ENCODE results near the gene MTA2. TPM values are rescaled to one million over a fixed set of nuclear protein-coding genes. Genes with fewer than 3 reads are reported as not detected.

The MTA2 gene
- total and polyA plus RNA-seq, 10 of the 15 experiments (the other 5 are each of a cell fraction or from before 2014, with no cell fraction given): 6.7 to 201 (median 113) TPM

- no TSS peak for BruUV-seq (replicated peaks)
- 0 out of 2 replicates have a peak overlapping the region, but pooled peaks have one; percentile 56 for H3K27ac ChIP-seq (ENCODE audit: control insufficient read depth, insufficient read depth)
- in situ Hi-C loops (cut with MboI): loop anchor here (10.0 kb wide), 1 partner anchor 129 kb away; no protein-coding TSS in a partner anchor
- DNase-seq (ENCODE audit: low read depth, low spot score): no peak
- H2AFZ ChIP-seq (ENCODE audit: control insufficient read depth, low read depth, low read length): no peak overlapping the region
- TF ChIP-seq SMARCA5 (IDR thresholded peaks at IDR 0.05): no peak
- TF ChIP-seq MYC (IDR thresholded peaks at IDR 0.05; ENCODE audit: insufficient read depth, insufficient read length, insufficient replicate concordance, low read length, severe bottlenecking): no peak
- no peak for TF ChIP-seq CEBPB (IDR thresholded peaks at IDR 0.05; ENCODE audit: borderline replicate concordance in 1 of 2, low read depth in 2 of 2, low read length in 2 of 2)
- TF ChIP-seq SIX5 (IDR thresholded peaks at IDR 0.05; ENCODE audit: low read depth, low read length, severe bottlenecking): no peak
- TF ChIP-seq PML (IDR thresholded peaks at IDR 0.05; ENCODE audit: low read length): no peak
- no peak for TF ChIP-seq NBN (IDR thresholded peaks at IDR 0.05)
- no peak for TF ChIP-seq SMAD1 (IDR thresholded peaks at IDR 0.05; ENCODE audit: low read depth, partially characterized antibody)
- TF ChIP-seq STAT1 (conservative IDR thresholded peaks at IDR 0.05): no peak
- TF ChIP-seq CHD4 (IDR thresholded peaks at IDR 0.05): no peak
- no peak for TF ChIP-seq NFYB (IDR thresholded peaks at IDR 0.05; ENCODE audit: insufficient read depth, low read depth, low read length)
- no peak for TF ChIP-seq ETV6 (conservative IDR thresholded peaks at IDR 0.05 in 1 of 2, IDR thresholded peaks at IDR 0.05 in 1 of 2; ENCODE audit: borderline replicate concordance in 1 of 2, low read depth in 1 of 2)
- TF ChIP-seq CEBPZ (IDR thresholded peaks at IDR 0.05; ENCODE audit: low read depth, low read length): no peak
- H3K36me3 ChIP-seq (ENCODE audit: control insufficient read depth in 2 of 2, insufficient read depth in 2 of 2, low read length in 1 of 2): peaks cover 0 to 3% of the 10 kb centered on the region in 2 experiments; a peak in 2 of 4 replicates
- no peak for FAIRE-seq
- H3K4me3 ChIP-seq: no peak overlapping the region
- 95% methylated on average over 8 of the region's 8 CpGs for WGBS (ENCODE audit: insufficient coverage, insufficient replicate concordance, low lambda C conversion rate, missing lambda C conversion rate)
- H3K27me3 ChIP-seq (replicated peaks in 1 of 2; ENCODE audit: control insufficient read depth in 2 of 2, insufficient read depth in 2 of 2, low read length in 1 of 2): no peaks in the 10 kb centered on the region
- intact Hi-C loops (cut with micrococcal nuclease; ENCODE audit: unreplicated experiment): no loop called here
- no peaks in the 10 kb centered on the region for H4K20me1 ChIP-seq (ENCODE audit: control insufficient read depth, insufficient read depth)
- H3K79me2 ChIP-seq (ENCODE audit: control insufficient read depth, insufficient read depth, low read length): no peaks in the 10 kb centered on the region
- no peaks in the 10 kb centered on the region for H3K9me3 ChIP-seq (replicated peaks; ENCODE audit: control insufficient read depth, insufficient read depth, low read length)
- SMC1A ChIA-PET (ENCODE audit: uncharacterized antibody, unreplicated experiment): interaction anchor here (0.6 to 11.4 kb wide), 4 partner anchors 11 to 111 kb away, joined by 3 to 212 read pairs (median 4); partner anchors contain the start of gene B3GAT3
- POLR2A ChIA-PET: interaction anchor here (0.6 to 11.4 kb wide), 3 partner anchors 11 to 38 kb away, joined by 3 to 188 read pairs (median 4); partner anchors contain the start of genes AHNAK and TUT1
- no peak overlapping the region for H3K4me2 ChIP-seq (ENCODE audit: control insufficient read depth, insufficient read depth)
- ATAC-seq: no peak
- CTCF ChIA-PET: interaction anchor here (0.7 to 4.9 kb wide), 3 partner anchors 8 to 129 kb away, joined by 3 to 52 read pairs (median 3); no protein-coding TSS in a partner anchor
- H3K9ac ChIP-seq (ENCODE audit: control insufficient read depth, insufficient read depth, low read length): no peak overlapping the region
- RAD21 ChIA-PET (ENCODE audit: unreplicated experiment): interaction anchor here (1.2 to 13.9 kb wide), 3 partner anchors 11 to 54 kb away, joined by 3 to 313 read pairs (median 19); partner anchors contain the start of genes AHNAK and EEF1G
- H3K4me1 ChIP-seq (ENCODE audit: control insufficient read depth, insufficient read depth, low read length): peaks cover 83% of the 10 kb centered on the region
Observed at GRCh38 chr11:62553839-62554361, 47.8 kb downstream of the MTA2 start.

All from GM12878 (cell line).